Spleen (tissue), 11 donors: ENCODE results near the gene TEX44. TPM values are rescaled to one million over a fixed set of nuclear protein-coding genes. Genes with fewer than 3 reads are reported as not detected.

ENCODE experiments used
- DNase-seq: peaks from one replicate; pipeline ENCODE4 v3.0.0-alpha.2; 2020
- H3K27ac ChIP-seq, 8 donors: fragments of 200-600 bp; sonication (generic) in 7 of 8; 1 replicate in 4 of 8; 2 replicates in 4 of 8; pipeline versions ENCODE4 v1.5.0 to v1.8.0; 2016 to 2021; ENCODE audit warnings: inconsistent platforms in 4 of 8, mild to moderate bottlenecking in 4 of 8, moderate library complexity in 1 of 8
- H3K27me3 ChIP-seq, 7 donors: fragments of 200-600 bp; sonication (generic) in 6 of 7; replicated peaks in 1 of 7; 1 replicate in 4 of 7; 2 replicates in 3 of 7; pipeline versions ENCODE4 v1.5.0 to v1.8.0; 2016 to 2021; ENCODE audit warnings: inconsistent platforms in 3 of 7, mild to moderate bottlenecking in 1 of 7
- H3K36me3 ChIP-seq, 6 donors: fragments of 200-600 bp; sonication (generic) in 5 of 6; 1 replicate in 4 of 6; 2 replicates in 2 of 6; pipeline versions ENCODE4 v1.5.0 to v1.8.0; 2016 to 2021; ENCODE audit warnings: inconsistent platforms in 2 of 6
- H3K4me1 ChIP-seq, 6 donors: fragments of 200-600 bp; sonication (generic) in 5 of 6; 1 replicate in 3 of 6; 2 replicates in 3 of 6; pipeline versions ENCODE4 v1.5.0 to v1.8.0; 2016 to 2021; ENCODE audit warnings: inconsistent platforms in 3 of 6
- H3K4me3 ChIP-seq, 8 donors: fragments of 200-600 bp; sonication (generic) in 7 of 8; 1 replicate in 4 of 8; 2 replicates in 4 of 8; pipeline versions ENCODE4 v1.5.0 to v1.8.0; 2016 to 2021; ENCODE audit warnings: inconsistent platforms in 4 of 8, mild to moderate bottlenecking in 4 of 8, moderate library complexity in 2 of 8
- H3K9me3 ChIP-seq, 8 donors: fragments of 200-600 bp; sonication (generic) in 7 of 8; 1 replicate in 4 of 8; 2 replicates in 4 of 8; pipeline versions ENCODE4 v1.5.0 to v1.8.0; 2016 to 2021; ENCODE audit warnings: inconsistent platforms in 4 of 8
- CTCF ChIP-seq, 11 experiments: fragments of 200-600 bp in 7 of 11; fragments of 450-650 bp in 4 of 11; sonication (generic) in 4 of 11; IDR thresholded peaks in 8 of 11; conservative IDR thresholded peaks in 3 of 11; 1 replicate in 7 of 11; 2 replicates in 4 of 11; pipeline versions ENCODE4 v1.4.0 to v1.8.0; 2016 to 2021; ENCODE audit warnings: antibody characterized with exemption in 11 of 11, inconsistent platforms in 4 of 11, mild to moderate bottlenecking in 1 of 11
- POLR2A ChIP-seq, 3 donors: fragments of 450-650 bp; IDR thresholded peaks; one replicate each; pipeline ENCODE4 v1.5.1; 2017; ENCODE audit warnings: antibody characterized with exemption in 3 of 3, mild to moderate bottlenecking in 1 of 3
- POLR2AphosphoS5 ChIP-seq, 3 donors: sonication (generic); formaldehyde crosslinking; IDR thresholded peaks; one replicate each; pipeline ENCODE4 v1.5.1; 2017; ENCODE audit warnings: antibody characterized with exemption in 3 of 3
- WGBS, 5 donors: extraction: QIAGEN DNeasy Blood & Tissue Kit in 3 of 5; methylation state at CpG; one replicate each; pipeline versions ENCODE4 v1.1.5 to v1.1.7; 2013 to 2018; 5-methylcytosine and 5-hydroxymethylcytosine counted together
- intact Hi-C: fragments of 100-400 bp; cut with DNase I; formaldehyde crosslinking; loops from one replicate; pipeline ENCODE4 v1.15.0; 2023; ENCODE audit warnings: low total_unique reads
- polyA plus RNA-seq, 3 donors: library from polyadenylated mRNA; stranded (reverse); fragments of 200-250 nt; gene quantifications; one replicate each; pipeline ENCODE4 v1.2.1, GENCODE V29; 2013
- total RNA-seq, 7 donors: library from RNA; depleted of rRNA in 3 of 7; stranded (reverse); fragments of >200 nt in 3 of 7; fragmentation: NEBNext Ultra II Directional in 4 of 7; extraction: Animal tissue kit (Norgen Biotek cat#: 25700) in 4 of 7; gene quantifications; one replicate each; pipeline versions ENCODE4 v1.1.0 to v1.2.1, GENCODE V29; 2016 to 2021
- donor health status: healthy with polysubstance abuse.
- donor health status: DM: no; HTN: no; CAD: no; lungs with moderate emphysema.
- donor health status: DM: no; HTN: no; CAD: no.
- donor health status: Bipolar disorder and iron deficiency.
- donor health status: healthy.
- donor health status: DM: no; HTN: no; CAD: no.
- donor health status: DM: yes; HTN: yes; CAD: no.

Gene TEX44
- total and polyA plus RNA-seq, 10 donors: not detected

GRCh38 chr2:231626449-231626848 is 33.8 kb downstream of the TEX44 start:
- WGBS, 5 donors: 64 to 94% (median 90%) methylated on average over 6 of the region's 6 CpGs
- H3K27ac ChIP-seq: no peak overlapping the region
- no peaks in the 10 kb centered on the region for H3K9me3 ChIP-seq
- no peak for DNase-seq
- no peaks in the 10 kb centered on the region for H3K36me3 ChIP-seq
- intact Hi-C loops: no loop called here
- no peaks in the 10 kb centered on the region for H3K27me3 ChIP-seq
- peaks cover 0 to 32% (median 15%) of the 10 kb centered on the region in 6 donors for H3K4me1 ChIP-seq
- TF ChIP-seq POLR2A (IDR thresholded peaks at IDR 0.05): no peak
- TF ChIP-seq POLR2AphosphoS5 (IDR thresholded peaks at IDR 0.05): no peak
- no peak for TF ChIP-seq CTCF (IDR thresholded peaks at IDR 0.05 in 8 of 11, conservative IDR thresholded peaks at IDR 0.05 in 3 of 11)
- no peak overlapping the region for H3K4me3 ChIP-seq

GRCh38 chr2:231627384-231628120 is 34.9 kb downstream of the TEX44 start:
- H3K4me3 ChIP-seq: no peak overlapping the region
- peak overlapping the region; percentile 64 to 92 (median 84) for H3K27ac ChIP-seq
- intact Hi-C loops: no loop called here
- no peaks in the 10 kb centered on the region for H3K36me3 ChIP-seq
- H3K27me3 ChIP-seq: no peaks in the 10 kb centered on the region
- 72 to 86% (median 75%) methylated on average over 10 of the region's 10 CpGs for WGBS, 5 donors
- no peaks in the 10 kb centered on the region for H3K9me3 ChIP-seq
- H3K4me1 ChIP-seq: peaks cover 0 to 22% (median 12%) of the 10 kb centered on the region in 6 donors
- TF ChIP-seq POLR2AphosphoS5 (IDR thresholded peaks at IDR 0.05) (no peak), POLR2A (IDR thresholded peaks at IDR 0.05) (no peak), CTCF (IDR thresholded peaks at IDR 0.05 in 8 of 11, conservative IDR thresholded peaks at IDR 0.05 in 3 of 11) (no peak)
- no peak for DNase-seq

- intact Hi-C loops: no loop called here
- TF ChIP-seq POLR2A (IDR thresholded peaks at IDR 0.05) (no peak), CTCF (IDR thresholded peaks at IDR 0.05 in 8 of 11, conservative IDR thresholded peaks at IDR 0.05 in 3 of 11) (no peak), POLR2AphosphoS5 (IDR thresholded peaks at IDR 0.05) (no peak)
- Histone ChIP-seq H3K4me3 (no peak overlapping the region), H3K9me3 (no peaks in the 10 kb centered on the region), H3K36me3 (no peaks in the 10 kb centered on the region), H3K4me1 (peaks cover 0 to 15% (median 6%) of the 10 kb centered on the region in 6 donors), H3K27me3 (no peaks in the 10 kb centered on the region), H3K27ac (no peak overlapping the region)
- 79 to 84% (median 82%) methylated on average over 13 to 14 of the region's 14 CpGs for WGBS, 5 donors
- no peak for DNase-seq
These were observed 40.0 kb downstream of the TEX44 start for GRCh38 chr2:231632559-231633142.

GRCh38 chr2:231633241-231633976 is 40.7 kb downstream of the TEX44 start:
- intact Hi-C loops: no loop called here

More at GRCh38 chr2:231633241-231633976, 40.7 kb downstream of the TEX44 start:
- no peak overlapping the region for H3K4me3 ChIP-seq
- H3K27ac ChIP-seq: no peak overlapping the region
- H3K9me3 ChIP-seq: no peaks in the 10 kb centered on the region
- no peaks in the 10 kb centered on the region for H3K27me3 ChIP-seq
- H3K36me3 ChIP-seq: no peaks in the 10 kb centered on the region
- peaks cover 0 to 7% (median under 1%) of the 10 kb centered on the region in 6 donors for H3K4me1 ChIP-seq
- DNase-seq: no peak
- WGBS, 5 donors: 88 to 93% (median 90%) methylated on average over 13 of the region's 13 CpGs
- TF ChIP-seq POLR2AphosphoS5 (IDR thresholded peaks at IDR 0.05) (no peak), CTCF (IDR thresholded peaks at IDR 0.05 in 8 of 11, conservative IDR thresholded peaks at IDR 0.05 in 3 of 11) (no peak), POLR2A (IDR thresholded peaks at IDR 0.05) (no peak)
